GM23338 (cell line): ENCODE results near the gene PAGR1. TPM values are rescaled to one million over a fixed set of nuclear protein-coding genes. Genes with fewer than 3 reads are reported as not detected.

Experiments
- ATAC-seq: fragments of 200-7000 bp; cut with Tn5 transposase; 3 replicates; pipeline ENCODE4 v1.9.1; 2020
- DNase-seq: peaks from one replicate; pipeline ENCODE4 v3.0.0-alpha.2; 2015; ENCODE audit warnings: low spot score
- H2AFZ ChIP-seq: fragments of 200-600 bp; sonication (generic); 2 replicates; pipeline ENCODE4 v1.8.0; 2016; ENCODE audit warnings: antibody characterized with exemption, mild to moderate bottlenecking, moderate library complexity
- H3F3A ChIP-seq: fragments of 200-600 bp; sonication (generic); replicated peaks from 2 replicates; pipeline ENCODE4 v1.8.0; 2017; ENCODE audit warnings: antibody characterized with exemption, mixed run types, low read depth
- H3K27ac ChIP-seq: fragments of 200-600 bp; sonication (generic); 2 replicates; pipeline ENCODE4 v1.6.1; 2016; ENCODE audit warnings: low read depth
- H3K27me3 ChIP-seq: fragments of 200-600 bp; sonication (generic); 2 replicates; pipeline ENCODE4 v1.8.0; 2016; ENCODE audit warnings: mild to moderate bottlenecking, mixed run types, moderate library complexity; ENCODE audit not compliant: insufficient read depth
- H3K36me3 ChIP-seq: fragments of 200-600 bp; sonication (generic); 2 replicates; pipeline ENCODE4 v1.8.0; 2016; ENCODE audit warnings: mild to moderate bottlenecking; ENCODE audit not compliant: insufficient read depth
- H3K4me1 ChIP-seq: fragments of 200-600 bp; sonication (generic); 2 replicates; pipeline ENCODE4 v1.8.0; 2016; ENCODE audit warnings: mild to moderate bottlenecking, moderate library complexity; ENCODE audit not compliant: insufficient read depth
- H3K4me2 ChIP-seq: fragments of 200-600 bp; sonication (generic); 2 replicates; pipeline ENCODE4 v1.7.1; 2017; ENCODE audit warnings: mixed run types
- H3K4me3 ChIP-seq: fragments of 200-600 bp; sonication (generic); 2 replicates; pipeline ENCODE4 v1.6.1; 2016; ENCODE audit warnings: mixed run types
- H3K79me2 ChIP-seq: fragments of 200-600 bp; sonication (generic); replicated peaks from 2 replicates; pipeline ENCODE4 v1.8.0; 2017; ENCODE audit warnings: mild to moderate bottlenecking; ENCODE audit not compliant: insufficient read depth
- H3K9me2 ChIP-seq: fragments of 200-600 bp; sonication (generic); 2 replicates; pipeline ENCODE4 v1.8.0; 2017; ENCODE audit not compliant: insufficient read depth
- H4K20me1 ChIP-seq: fragments of 200-600 bp; sonication (generic); replicated peaks from 2 replicates; pipeline ENCODE4 v1.8.0; 2017; ENCODE audit warnings: mild to moderate bottlenecking; ENCODE audit not compliant: insufficient read depth
- H3K27ac Mint-ChIP-seq: 2 replicates; pipeline ENCODE4 v1.8.0; 2020; ENCODE audit warnings: inconsistent platforms, mild to moderate bottlenecking, moderate library complexity, mixed read lengths
- H3K27me3 Mint-ChIP-seq: 3 replicates; pipeline ENCODE4 v1.8.0; 2022; ENCODE audit warnings: low read depth, mild to moderate bottlenecking, moderate library complexity, mixed read lengths, inconsistent platforms; ENCODE audit not compliant: insufficient read depth, poor library complexity
- H3K36me3 Mint-ChIP-seq: 3 replicates; pipeline ENCODE4 v1.8.0; 2021; ENCODE audit warnings: low read depth, mild to moderate bottlenecking, inconsistent platforms, moderate library complexity, mixed read lengths
- H3K4me1 Mint-ChIP-seq: 3 replicates; pipeline ENCODE4 v1.8.0; 2020; ENCODE audit warnings: mild to moderate bottlenecking, inconsistent platforms, mixed read lengths
- H3K4me3 Mint-ChIP-seq: 3 replicates; pipeline ENCODE4 v1.8.0; 2021; ENCODE audit warnings: moderate library complexity, mild to moderate bottlenecking, inconsistent platforms, mixed read lengths
- H3K9me3 Mint-ChIP-seq: 3 replicates; pipeline ENCODE4 v1.8.0; 2020; ENCODE audit warnings: moderate library complexity, mild to moderate bottlenecking, inconsistent platforms, mixed read lengths
- CREB1 ChIP-seq: fragments of 250-450 bp; sonication (Bioruptor Pico); IDR thresholded peaks from 2 replicates; pipeline ENCODE4 v1.5.0; 2020; ENCODE audit warnings: low read depth, mild to moderate bottlenecking, moderate library complexity
- CTCF ChIP-seq, 2 experiments: fragments of 200-600 bp in 1 of 2; sonication (generic) in 1 of 2; conservative IDR thresholded peaks; 2 replicates each; pipeline versions ENCODE4 v1.5.1 to v1.6.1; 2016 to 2017; ENCODE audit warnings: antibody characterized with exemption in 2 of 2, low read depth in 2 of 2, mild to moderate bottlenecking in 2 of 2, moderate library complexity in 1 of 2
- ETS1 ChIP-seq: IDR thresholded peaks from 2 replicates; pipeline ENCODE4 v1.6.1; 2016; ENCODE audit warnings: antibody characterized with exemption
- EZH2 ChIP-seq: fragments of 200-600 bp; sonication (generic); IDR thresholded peaks from one replicate; pipeline ENCODE4 v1.8.0; 2017; ENCODE audit warnings: antibody characterized with exemption, mild to moderate bottlenecking, low read depth; ENCODE audit not compliant: unreplicated experiment
- EZH2phosphoT487 ChIP-seq: fragments of 200-600 bp; sonication (generic); IDR thresholded peaks from one replicate; pipeline ENCODE4 v1.8.1; 2018; ENCODE audit warnings: antibody characterized with exemption; ENCODE audit not compliant: unreplicated experiment
- JUNB ChIP-seq: IDR thresholded peaks from one replicate; pipeline ENCODE4 v1.6.1; 2016; ENCODE audit warnings: antibody characterized with exemption; ENCODE audit not compliant: unreplicated experiment
- NANOG ChIP-seq: IDR thresholded peaks from 2 replicates; pipeline ENCODE4 v1.6.1; 2016; ENCODE audit warnings: antibody characterized with exemption, borderline replicate concordance
- POLR2AphosphoS5 ChIP-seq: IDR thresholded peaks from 2 replicates; pipeline ENCODE4 v1.6.1; 2016; ENCODE audit warnings: antibody characterized with exemption, low read depth
- REST ChIP-seq: IDR thresholded peaks from one replicate; pipeline ENCODE4 v1.6.1; 2018; ENCODE audit warnings: antibody characterized with exemption; ENCODE audit not compliant: unreplicated experiment
- STAT1 ChIP-seq: IDR thresholded peaks from one replicate; pipeline ENCODE4 v1.6.1; 2016; ENCODE audit warnings: antibody characterized with exemption; ENCODE audit not compliant: unreplicated experiment
- ZNF114 ChIP-seq: fragments of 250-450 bp; sonication (Bioruptor Pico); IDR thresholded peaks from 2 replicates; pipeline ENCODE4 v1.5.0; 2020; ENCODE audit warnings: mild to moderate bottlenecking, moderate library complexity
- ZNF331 ChIP-seq: fragments of 250-450 bp; sonication (Bioruptor Pico); IDR thresholded peaks from 2 replicates; pipeline ENCODE4 v1.5.0; 2020; ENCODE audit warnings: low read depth, mild to moderate bottlenecking, moderate library complexity
- polyA plus RNA-seq: library from polyadenylated mRNA; unstranded; fragments of >200 nt; fragmentation: Nextera tagmentation; extraction: Ambion mirVana; gene quantifications from 2 replicates; pipeline ENCODE4 v1.2.1, GENCODE V29; 2016
- total RNA-seq: library from RNA; depleted of rRNA; stranded (reverse); fragments of >200 nt; shearing (Covaris generic); gene quantifications from 2 replicates; pipeline ENCODE4 v1.2.3, GENCODE V29; 2014

Gene PAGR1
- total and polyA plus RNA-seq, 2 experiments from 2014 or later, result 67.6 to 78.7 TPM

- H4K20me1 ChIP-seq, result no peaks in the 10 kb centered on the region
- H3F3A ChIP-seq, result no peaks in the 10 kb centered on the region
- Mint-ChIP-seq H3K4me1 (peaks cover 3% of the 10 kb centered on the region; the same call in 1 of the 3 replicates), H3K9me3 (no peaks in the 10 kb centered on the region), H3K36me3 (no peaks in the 10 kb centered on the region), H3K27ac (no peak overlapping the region), H3K27me3 (peaks cover 9% of the 10 kb centered on the region), H3K4me3 (no peak overlapping the region; the same call in 2 of the 3 replicates)
- no peak overlapping the region for H2AFZ ChIP-seq
- no peak for TF ChIP-seq REST
- no peak for TF ChIP-seq JUNB
- TF ChIP-seq NANOG, result no peak
- no peak for TF ChIP-seq EZH2phosphoT487
- TF ChIP-seq CREB1 (CRISPR knock-in tag), result no peak
- TF ChIP-seq ZNF114 (CRISPR knock-in tag), result no peak
- TF ChIP-seq STAT1, result no peak
- no peak for TF ChIP-seq EZH2
- TF ChIP-seq CTCF (conservative IDR thresholded peaks at IDR 0.05; ENCODE audit: low read depth in 2 of 2), result no peak
- H3K79me2 ChIP-seq, result no peaks in the 10 kb centered on the region
- no peaks in the 10 kb centered on the region for H3K36me3 ChIP-seq
- H3K4me2 ChIP-seq, result no peak overlapping the region
- DNase-seq (no peak), ATAC-seq (no peak)
- no peaks in the 10 kb centered on the region for H3K4me1 ChIP-seq
- H3K27me3 ChIP-seq, result no peaks in the 10 kb centered on the region
- no peaks in the 10 kb centered on the region for H3K9me2 ChIP-seq
- no peak overlapping the region for H3K4me3 ChIP-seq
- no peak overlapping the region for H3K27ac ChIP-seq
Measured at GRCh38 chr16:29843931-29844330, 28.0 kb downstream of the PAGR1 start.

- Histone ChIP-seq H3K4me3 (no peak overlapping the region), H3K9me2 (no peaks in the 10 kb centered on the region), H3K4me2 (no peak overlapping the region), H3K36me3 (no peaks in the 10 kb centered on the region), H3K27ac (no peak overlapping the region), H3K4me1 (no peaks in the 10 kb centered on the region), H3K27me3 (no peaks in the 10 kb centered on the region), H3K79me2 (no peaks in the 10 kb centered on the region), H2AFZ (no peak overlapping the region), H3F3A (no peaks in the 10 kb centered on the region), H4K20me1 (no peaks in the 10 kb centered on the region)
- ATAC-seq (no peak), DNase-seq (no peak)
- peaks cover 9% of the 10 kb centered on the region for H3K27me3 Mint-ChIP-seq
- H3K9me3 Mint-ChIP-seq, result no peaks in the 10 kb centered on the region; the same call in 2 of the 3 replicates
- H3K4me1 Mint-ChIP-seq, result peaks cover 8% of the 10 kb centered on the region; the same call in 2 of the 3 replicates
- H3K36me3 Mint-ChIP-seq, result no peaks in the 10 kb centered on the region
- no peak overlapping the region for H3K4me3 Mint-ChIP-seq
- H3K27ac Mint-ChIP-seq, result no peak overlapping the region
- TF ChIP-seq POLR2AphosphoS5, result no peak
- no peak for TF ChIP-seq EZH2
- TF ChIP-seq ZNF331 (CRISPR knock-in tag), result no peak
- TF ChIP-seq CTCF (conservative IDR thresholded peaks at IDR 0.05; ENCODE audit: low read depth in 2 of 2), result no peak
- no peak for TF ChIP-seq NANOG
- no peak for TF ChIP-seq STAT1
- no peak for TF ChIP-seq ETS1
- no peak for TF ChIP-seq JUNB
Measured at GRCh38 chr16:29844575-29845331, 28.8 kb downstream of the PAGR1 start.
